GM19025 (cell line): Measurements from ENCODE around the gene HAND1.
A peak's percentile ranks its signal among the peaks of the same experiment; 100 is the strongest.

Source experiments
- ATAC-seq: cut with Tn5 transposase; IDR thresholded peaks from one replicate; pipeline ENCODE4 v1.9.1; 2021; ENCODE audit warnings: mild to moderate bottlenecking, low read depth, moderate library complexity; ENCODE audit not compliant: unreplicated experiment

Gene HAND1

GRCh38 chr5:154506049-154506715 is 28.2 kb upstream of the HAND1 start:
- no peak for ATAC-seq

- ATAC-seq: no peak
Observed at GRCh38 chr5:154505567-154505966, 27.5 kb upstream of the HAND1 start.

GRCh38 chr5:154503698-154504039 is 25.6 kb upstream of the HAND1 start:
- ATAC-seq: no peak

- no peak for ATAC-seq
Observed at GRCh38 chr5:154502180-154502579, 24.2 kb upstream of the HAND1 start.

GRCh38 chr5:154501566-154501965 is 23.5 kb upstream of the HAND1 start:
- ATAC-seq: no peak

- ATAC-seq: no peak
Observed at GRCh38 chr5:154498994-154499393, 21.0 kb upstream of the HAND1 start.

GRCh38 chr5:154498591-154498990 is 20.6 kb upstream of the HAND1 start:
- no peak for ATAC-seq

- no peak for ATAC-seq
Observed at GRCh38 chr5:154494036-154494435, 16.0 kb upstream of the HAND1 start.

GRCh38 chr5:154493274-154493673 is 15.2 kb upstream of the HAND1 start:
- no peak for ATAC-seq

GRCh38 chr5:154491941-154492340 is 13.9 kb upstream of the HAND1 start:
- ATAC-seq: no peak

- peak; percentile 99 for ATAC-seq
Observed at GRCh38 chr5:154487541-154487940, 9.5 kb upstream of the HAND1 start.

GRCh38 chr5:154486427-154486866 is 8.4 kb upstream of the HAND1 start:
- ATAC-seq: no peak

GRCh38 chr5:154485850-154486426 is 7.9 kb upstream of the HAND1 start:
- no peak for ATAC-seq

GRCh38 chr5:154485096-154485491 is 7.1 kb upstream of the HAND1 start:
- ATAC-seq: no peak

GRCh38 chr5:154484393-154485095 is 6.5 kb upstream of the HAND1 start:
- ATAC-seq: no peak

GRCh38 chr5:154483654-154484392 is 5.8 kb upstream of the HAND1 start:
- no peak for ATAC-seq

GRCh38 chr5:154482528-154483449 is 4.8 kb upstream of the HAND1 start:
- no peak for ATAC-seq

GRCh38 chr5:154481584-154482381 is 3.8 kb upstream of the HAND1 start:
- ATAC-seq: no peak

- no peak for ATAC-seq
Observed at GRCh38 chr5:154480847-154481246, 2.8 kb upstream of the HAND1 start.
